ENCODE results near the gene ORC6.

Gene ORC6

GRCh38 chr16:46730126-46730525 is 40.7 kb downstream of the ORC6 start:
- TF ChIP-seq CTCF (IDR thresholded peaks at IDR 0.05; ENCODE audit: low read depth, low read length) = no peak
- no peak for DNase-seq (ENCODE audit: low read depth in 2 of 2)
- no peak overlapping the region for H3K4me3 ChIP-seq (replicated peaks in 1 of 2; ENCODE audit: low read depth in 2 of 2, low read length in 2 of 2)

GRCh38 chr16:46730801-46731690 is 41.6 kb downstream of the ORC6 start:
- no peak for DNase-seq (ENCODE audit: low read depth in 2 of 2)
- no peak for TF ChIP-seq CTCF (IDR thresholded peaks at IDR 0.05; ENCODE audit: low read depth, low read length)
- no peak overlapping the region for H3K4me3 ChIP-seq (replicated peaks in 1 of 2; ENCODE audit: low read depth in 2 of 2, low read length in 2 of 2)

DNA sequence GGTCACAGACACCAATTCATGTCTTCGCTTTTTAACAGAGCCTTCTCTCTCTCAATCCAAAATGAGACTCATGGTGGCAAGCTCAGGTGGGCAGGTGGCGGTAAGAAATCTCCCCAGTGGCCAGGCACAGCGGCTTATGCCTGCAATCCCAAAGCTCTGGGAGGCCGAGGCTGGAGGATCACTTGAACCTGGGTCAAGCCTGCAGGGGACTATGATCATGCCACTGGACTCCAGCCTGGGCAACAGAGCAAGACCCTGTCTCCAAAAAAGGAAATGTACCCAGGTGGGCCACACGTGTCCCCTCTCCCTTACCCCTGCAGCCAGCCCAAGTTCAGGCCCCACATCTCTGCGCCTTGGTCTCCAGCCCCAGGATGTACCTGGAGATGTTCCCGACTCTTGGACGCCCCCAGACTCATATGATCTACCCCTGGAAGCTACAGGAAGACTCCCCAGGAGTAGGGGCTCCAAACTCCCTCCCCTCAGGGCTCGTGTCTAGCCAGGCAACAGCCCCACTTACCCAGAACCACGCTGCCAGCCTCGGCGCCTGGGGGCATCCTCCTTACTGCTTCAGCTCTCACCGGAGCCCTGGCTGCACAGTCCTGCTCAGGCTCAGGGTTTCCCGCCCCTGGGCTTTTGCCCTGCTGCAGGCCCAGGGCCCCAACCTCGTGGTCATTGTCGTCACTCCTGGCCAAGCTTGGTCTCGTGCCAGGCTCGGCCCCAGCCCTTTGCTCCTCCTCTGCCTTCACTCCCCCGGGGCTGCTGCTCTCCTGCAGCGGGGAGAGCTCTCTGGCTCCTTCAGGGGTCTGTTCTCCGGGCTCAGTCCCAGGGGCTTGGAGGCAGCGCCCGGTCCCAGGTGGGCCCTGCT is 42.5 kb downstream of the ORC6 start:
- DNase-seq (ENCODE audit: low read depth in 2 of 2) = peak; percentile 15 to 65
- no peak for TF ChIP-seq CTCF (IDR thresholded peaks at IDR 0.05; ENCODE audit: low read depth, low read length)
- H3K4me3 ChIP-seq (replicated peaks in 1 of 2; ENCODE audit: low read depth in 2 of 2, low read length in 2 of 2) = no peak overlapping the region

DNA sequence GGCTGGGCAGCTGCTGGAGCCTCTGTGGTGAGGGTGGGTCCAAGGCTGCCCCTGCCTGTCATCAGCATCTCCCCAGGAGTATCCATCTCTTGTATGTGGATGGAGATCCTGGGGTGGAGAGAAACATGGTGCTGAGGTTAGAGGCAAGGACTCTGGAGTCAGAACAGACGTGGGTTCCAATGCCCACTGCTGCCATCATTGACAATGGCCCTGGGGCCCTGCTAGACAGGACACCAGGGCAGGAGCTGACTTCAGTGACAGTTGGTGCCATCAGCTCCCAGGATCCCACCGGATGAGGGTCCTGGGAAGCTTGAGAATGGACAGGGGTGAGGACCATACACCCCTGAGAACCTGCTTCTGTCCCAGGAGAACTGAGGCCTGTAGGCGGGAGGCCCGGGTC is 43.1 kb downstream of the ORC6 start:
- no peak overlapping the region for H3K4me3 ChIP-seq (replicated peaks in 1 of 2; ENCODE audit: low read depth in 2 of 2, low read length in 2 of 2)
- no peak for TF ChIP-seq CTCF (IDR thresholded peaks at IDR 0.05; ENCODE audit: low read depth, low read length)
- DNase-seq (ENCODE audit: low read depth in 2 of 2) = no peak

DNA sequence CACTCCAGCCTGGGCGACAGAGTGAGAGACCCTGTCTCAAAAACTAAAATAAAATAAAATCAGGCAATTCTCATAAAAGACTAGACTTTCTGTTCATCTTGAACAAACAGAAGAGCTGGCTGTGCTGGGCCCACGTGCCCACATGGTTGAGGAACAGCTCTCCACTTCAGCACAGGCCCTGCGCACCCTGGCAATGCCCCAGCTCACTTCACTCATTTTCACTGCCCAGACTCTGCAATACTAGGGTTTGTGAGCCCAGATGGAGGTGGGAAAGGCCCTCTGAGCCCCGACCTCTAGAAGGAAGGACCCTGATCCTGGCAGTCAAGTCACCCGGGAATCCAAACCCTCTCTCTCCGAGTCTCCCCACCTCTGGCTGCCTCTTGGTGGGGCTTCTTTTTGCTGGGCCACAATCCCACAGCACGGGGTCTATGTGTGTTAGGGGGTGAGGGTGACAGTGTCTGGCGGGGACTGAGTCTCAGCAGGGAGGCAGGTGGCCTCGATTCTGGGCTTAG is 43.9 kb downstream of the ORC6 start:
- no peak for DNase-seq (ENCODE audit: low read depth in 2 of 2)
- no peak for TF ChIP-seq CTCF (IDR thresholded peaks at IDR 0.05; ENCODE audit: low read depth, low read length)
- no peak overlapping the region for H3K4me3 ChIP-seq (replicated peaks in 1 of 2; ENCODE audit: low read depth in 2 of 2, low read length in 2 of 2)

DNA sequence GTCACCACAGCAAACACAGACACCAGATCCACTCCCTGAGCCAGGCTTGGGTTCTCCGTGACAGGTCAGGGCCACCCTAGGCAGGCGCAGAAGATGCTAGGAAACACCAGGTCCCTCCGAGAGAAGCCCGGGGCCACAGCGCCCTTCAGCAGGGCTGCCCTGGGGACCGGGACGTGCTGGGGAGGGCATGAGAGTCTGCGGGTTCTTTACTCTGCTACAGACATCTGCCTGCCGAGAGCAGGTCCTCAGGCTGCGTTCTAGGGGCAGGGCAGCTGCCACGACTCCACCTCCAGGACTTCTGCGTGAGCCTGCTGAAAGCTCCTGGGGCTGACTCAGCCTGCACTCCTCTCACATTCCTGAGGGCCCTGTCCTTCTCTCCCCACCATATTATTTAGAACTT is 47.2 kb downstream of the ORC6 start:
- DNase-seq (ENCODE audit: low read depth in 2 of 2) = peak; percentile 25 to 51
- no peak overlapping the region for H3K4me3 ChIP-seq (replicated peaks in 1 of 2; ENCODE audit: low read depth in 2 of 2, low read length in 2 of 2)
- no peak for TF ChIP-seq CTCF (IDR thresholded peaks at IDR 0.05; ENCODE audit: low read depth, low read length)

All from cardiac fibroblast (primary cell).